Urothelium cell line (cell line): Measurements from ENCODE around the gene POMP.
"Not testable (repeated sequence)": the region's sequence is repeated elsewhere in the genome, so short reads cannot be mapped to it uniquely, and the experiment has no call there.

ENCODE experiments used
- DNase-seq: peaks from one replicate; pipeline ENCODE4 v3.0.0; 2011; ENCODE audit warnings: low spot score, mixed read lengths
- FAIRE-seq: peaks from 2 replicates; lab custom pipeline; 2011; peaks lifted over from hg19 to GRCh38; lab: Jason Lieb, UNC

Gene POMP

GRCh38 chr13:28685892-28686291, 27.0 kb downstream of the POMP start:
- FAIRE-seq: no peak
- no peak for DNase-seq

- FAIRE-seq: not testable (repeated sequence)
- DNase-seq: peak; percentile 17
Observed at GRCh38 chr13:28693605-28694491, 34.9 kb downstream of the POMP start.

- DNase-seq: no peak
- FAIRE-seq: no peak
Observed at GRCh38 chr13:28697441-28697840, 38.5 kb downstream of the POMP start.

DNA sequence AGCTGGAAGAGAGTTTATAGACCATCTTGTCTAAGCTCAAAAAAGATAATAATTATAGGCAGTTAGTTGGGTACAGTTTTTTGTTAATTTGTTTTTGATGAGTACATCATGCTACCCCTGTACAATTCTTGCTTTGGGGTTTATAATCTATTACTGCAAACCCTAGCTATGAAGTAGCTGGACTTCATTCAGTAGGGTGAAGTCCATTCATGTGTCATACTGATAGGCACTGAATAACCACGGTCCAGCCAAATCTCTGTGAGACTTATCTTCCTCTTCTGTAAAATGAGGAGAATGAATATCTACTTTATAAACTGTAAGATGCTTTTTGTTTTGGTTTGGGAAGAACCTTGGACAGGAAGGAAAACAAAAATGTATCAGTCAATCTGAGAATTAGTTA, 40.3 kb downstream of the POMP start:
- DNase-seq (no peak), FAIRE-seq (no peak)

GRCh38 chr13:28704282-28704681, 45.4 kb downstream of the POMP start:
- FAIRE-seq (no peak), DNase-seq (no peak)

DNA sequence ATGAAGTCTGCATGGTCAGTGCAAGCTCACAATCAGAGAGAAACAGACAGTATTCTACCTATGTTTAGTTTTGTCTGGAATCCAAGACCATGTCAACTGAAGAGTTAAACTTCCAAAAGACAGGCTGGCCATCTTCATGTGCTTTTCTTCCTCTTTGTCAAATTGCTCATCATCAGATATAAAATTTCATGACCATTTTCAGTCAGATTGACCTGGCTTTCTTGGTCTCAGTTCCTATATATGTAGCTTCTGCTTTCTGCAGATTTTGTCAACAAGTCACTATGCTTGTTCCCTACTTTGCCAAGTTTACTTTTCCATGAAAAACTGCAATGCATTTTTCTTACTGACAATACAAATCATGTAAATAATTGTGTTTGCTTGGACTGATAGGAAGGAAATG, 46.0 kb downstream of the POMP start:
- FAIRE-seq: no peak

DNA sequence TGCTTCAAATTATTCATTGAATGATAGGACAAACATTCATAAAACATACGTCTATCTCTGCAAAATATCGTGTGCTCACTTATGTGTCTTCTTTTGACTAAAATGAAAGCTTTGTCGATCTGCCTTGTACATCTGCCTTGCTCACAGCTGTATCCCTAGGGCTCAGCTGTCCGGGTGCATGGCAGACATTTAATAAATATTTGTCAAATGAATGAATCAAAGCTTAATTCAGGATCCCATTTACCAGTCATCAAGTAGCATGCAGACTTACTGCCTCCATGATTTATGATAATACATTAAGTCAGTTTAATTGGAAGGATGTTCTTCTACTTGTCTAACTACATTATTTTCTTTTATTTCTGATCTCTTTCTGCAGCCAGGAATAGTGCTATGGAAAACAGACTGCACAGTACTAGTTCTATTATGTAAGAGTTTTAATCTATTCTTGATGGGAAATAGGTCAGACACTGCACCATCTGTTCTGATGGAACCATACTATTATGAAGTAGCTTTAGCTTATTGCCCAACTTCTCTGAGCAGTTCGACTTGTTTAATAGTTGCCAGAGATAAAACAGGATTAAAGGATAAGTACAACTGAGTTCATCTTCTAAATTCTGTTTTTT, 46.6 kb downstream of the POMP start:
- DNase-seq: no peak
- no peak for FAIRE-seq

More for the DNA sequence above, 46.0 kb downstream of the POMP start:
- DNase-seq: no peak

DNA sequence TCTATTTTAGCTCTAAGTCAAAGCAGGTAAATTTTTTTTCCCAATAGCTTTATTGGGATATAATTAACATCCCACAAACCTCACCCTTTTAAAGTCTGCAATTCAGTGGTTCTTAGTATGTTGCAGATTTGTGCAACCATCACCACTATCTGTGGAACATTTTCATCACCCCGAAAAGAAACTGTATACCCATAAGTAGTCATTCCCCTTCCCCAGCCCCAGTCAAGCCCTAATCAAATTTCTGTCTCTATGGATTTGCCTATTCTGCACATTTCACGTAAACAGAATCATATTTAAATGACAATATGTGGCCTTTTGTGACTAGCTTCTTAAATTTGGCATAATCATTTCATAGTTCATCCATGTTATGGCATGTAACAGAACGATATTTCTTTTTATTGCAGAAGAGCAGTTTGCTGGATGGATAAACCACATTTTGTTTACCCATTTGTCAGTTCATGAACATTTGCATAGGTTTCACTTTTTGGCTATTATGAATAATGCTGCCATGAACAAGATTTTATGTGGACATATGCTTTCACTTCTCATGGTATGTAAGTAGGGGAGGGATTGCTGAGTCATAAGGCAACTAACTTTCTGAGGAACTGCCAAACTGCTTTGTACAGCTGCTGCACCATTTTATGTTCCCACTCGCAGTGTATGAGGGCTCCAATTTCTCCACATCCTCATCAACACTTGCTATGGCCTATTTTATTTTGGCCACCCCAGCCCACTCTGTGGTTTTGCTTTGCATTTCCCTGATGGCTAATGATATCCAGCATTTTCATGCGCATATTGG, 48.9 kb downstream of the POMP start:
- FAIRE-seq (no peak), DNase-seq (no peak)

DNA sequence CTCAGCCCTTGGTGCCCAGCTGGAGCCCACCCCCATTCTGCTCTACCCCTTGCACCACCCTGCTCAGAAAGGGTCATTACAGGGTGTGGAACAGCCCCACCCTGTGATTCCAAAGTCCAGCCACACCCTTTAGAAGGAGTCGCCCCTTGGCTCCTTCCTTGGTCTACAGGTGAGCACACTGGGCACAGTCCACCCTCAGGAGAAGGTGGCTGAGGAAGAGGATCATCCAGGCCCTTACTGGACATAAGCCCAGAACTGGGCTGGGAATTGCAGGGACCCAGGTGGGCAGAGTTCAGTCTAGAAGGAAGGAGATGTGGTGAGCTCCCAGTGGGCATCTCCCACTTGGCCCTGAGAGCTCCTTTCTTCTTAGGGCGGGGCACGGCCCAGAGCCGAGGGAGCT, 51.2 kb downstream of the POMP start:
- no peak for DNase-seq
- no peak for FAIRE-seq

- FAIRE-seq (no peak), DNase-seq (no peak)
Observed at GRCh38 chr13:28714651-28715050, 55.7 kb downstream of the POMP start.

DNA sequence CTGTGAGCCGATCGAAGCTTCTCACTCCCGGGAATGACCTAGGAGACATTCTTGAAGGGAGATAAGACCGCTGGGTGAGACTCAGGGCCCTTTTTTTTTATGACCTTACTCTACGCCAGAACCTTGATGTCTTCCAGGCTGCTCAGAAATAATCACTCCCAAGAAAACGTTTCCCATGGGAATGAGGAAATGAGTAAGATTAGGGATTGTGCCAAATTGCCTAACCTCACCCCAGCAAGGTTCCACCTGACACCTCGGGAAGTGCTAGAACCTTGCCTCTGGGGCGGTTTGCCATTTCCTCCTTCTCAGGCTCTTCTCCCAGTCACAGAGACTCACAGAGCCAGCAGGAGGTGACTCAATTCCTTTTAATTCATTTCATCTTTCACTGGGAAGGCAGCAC, 57.6 kb downstream of the POMP start:
- DNase-seq: peak; percentile 11
- no peak for FAIRE-seq

DNA sequence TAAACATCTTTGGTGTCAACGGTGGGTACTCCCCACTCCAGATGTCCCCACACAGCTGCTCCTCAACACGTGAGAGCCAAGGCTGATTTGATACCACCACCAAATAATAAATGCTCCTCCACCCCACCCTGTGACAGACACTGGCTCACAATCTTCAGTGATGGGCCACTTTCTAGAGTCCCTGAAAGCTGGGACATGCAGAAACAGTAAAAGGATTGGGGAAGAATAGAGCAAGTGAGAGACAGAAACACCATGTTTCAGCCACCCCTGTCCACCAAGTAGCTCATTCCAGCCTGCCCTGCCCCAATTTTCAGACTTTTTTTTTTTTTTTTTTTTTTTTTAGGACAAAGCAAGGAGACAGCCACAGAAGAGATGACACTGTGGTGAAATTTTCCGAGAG, 58.2 kb downstream of the POMP start:
- no peak for FAIRE-seq
- no peak for DNase-seq

- DNase-seq: no peak
- no peak for FAIRE-seq
Observed at GRCh38 chr13:28718196-28718542, 59.2 kb downstream of the POMP start.

DNA sequence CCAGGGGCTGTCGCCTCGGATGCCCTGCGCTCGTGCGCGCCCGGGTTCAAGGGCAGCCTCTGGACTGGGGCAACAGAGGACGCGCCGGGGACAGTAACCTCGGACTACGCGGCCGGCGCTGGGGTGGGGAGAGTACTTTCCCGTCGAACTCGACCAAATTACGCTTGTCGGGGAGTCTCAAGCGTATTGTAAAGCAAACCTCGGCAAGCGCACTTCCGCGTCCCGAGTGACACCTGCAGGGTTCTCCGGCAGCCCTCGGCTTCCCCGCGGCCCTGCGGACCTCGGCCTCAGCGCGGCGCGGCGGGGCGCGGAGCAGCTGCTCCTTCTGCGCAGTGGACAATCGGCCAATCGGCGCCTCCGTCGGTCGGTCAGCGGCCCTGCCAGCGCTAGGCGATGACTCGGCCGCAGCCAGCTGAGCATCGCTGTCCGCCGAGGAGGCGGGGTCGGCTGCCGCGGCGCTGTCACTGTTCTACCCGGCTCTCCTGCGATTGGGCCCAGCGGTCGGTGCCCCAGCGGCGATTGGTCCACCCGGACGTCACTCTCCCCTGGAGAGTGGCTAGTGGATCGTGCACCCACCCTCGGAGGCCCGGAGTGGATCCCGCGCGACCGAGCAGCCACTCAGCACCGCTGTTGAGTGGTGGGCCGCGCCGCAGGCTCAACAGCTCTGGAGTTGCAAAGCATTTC, 59.8 kb downstream of the POMP start, which contains the start of gene SLC46A3:
TSS of gene SLC46A3 (minus strand) at position 428 of the 684 bp plus-strand sequence. CDS start 972 bp downstream, outside the sequence.
- no peak for FAIRE-seq
- peak; percentile 95 for DNase-seq

DNA sequence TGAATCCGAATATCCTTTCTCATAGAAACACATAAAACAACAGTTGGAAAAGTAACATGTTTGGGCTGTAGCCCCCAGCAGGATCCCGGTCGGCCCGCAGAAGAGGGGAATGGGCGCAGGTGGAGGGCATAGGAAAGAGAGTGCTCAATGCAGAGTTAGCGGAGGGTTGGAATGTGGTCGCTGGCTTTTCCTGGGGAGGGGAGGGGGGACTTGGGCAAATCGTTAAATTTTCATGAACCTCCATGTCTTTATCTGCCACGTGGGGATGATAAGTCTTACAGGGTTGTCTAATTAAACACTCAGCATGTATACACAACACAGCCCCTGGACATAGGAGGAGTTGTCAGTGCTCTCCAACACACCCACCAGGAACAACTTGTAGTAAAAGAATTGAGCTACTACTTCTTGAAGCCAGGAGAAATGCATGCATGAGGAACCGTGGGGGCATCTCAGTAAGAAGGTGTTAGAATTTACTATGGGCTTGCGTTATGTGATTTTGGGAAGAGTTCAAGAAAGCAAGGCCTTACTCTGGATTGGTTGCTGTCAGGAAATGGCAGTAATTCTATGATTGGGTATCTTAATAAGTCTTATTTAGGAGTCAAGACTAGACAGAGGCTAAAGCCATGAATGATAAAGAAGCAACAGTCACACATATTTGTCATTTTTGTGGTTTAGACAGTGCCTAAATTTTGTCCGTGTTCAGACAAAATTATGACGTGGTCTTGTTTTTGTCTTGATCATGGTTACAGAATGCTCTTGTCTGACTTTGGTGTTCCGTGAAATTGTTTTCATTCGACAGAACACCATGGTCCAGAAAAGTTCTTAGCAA, 60.5 kb downstream of the POMP start:
- DNase-seq (peak; percentile 14), FAIRE-seq (no peak)

GRCh38 chr13:28723806-28724205, 64.9 kb downstream of the POMP start:
- FAIRE-seq (no peak), DNase-seq (no peak)

DNA sequence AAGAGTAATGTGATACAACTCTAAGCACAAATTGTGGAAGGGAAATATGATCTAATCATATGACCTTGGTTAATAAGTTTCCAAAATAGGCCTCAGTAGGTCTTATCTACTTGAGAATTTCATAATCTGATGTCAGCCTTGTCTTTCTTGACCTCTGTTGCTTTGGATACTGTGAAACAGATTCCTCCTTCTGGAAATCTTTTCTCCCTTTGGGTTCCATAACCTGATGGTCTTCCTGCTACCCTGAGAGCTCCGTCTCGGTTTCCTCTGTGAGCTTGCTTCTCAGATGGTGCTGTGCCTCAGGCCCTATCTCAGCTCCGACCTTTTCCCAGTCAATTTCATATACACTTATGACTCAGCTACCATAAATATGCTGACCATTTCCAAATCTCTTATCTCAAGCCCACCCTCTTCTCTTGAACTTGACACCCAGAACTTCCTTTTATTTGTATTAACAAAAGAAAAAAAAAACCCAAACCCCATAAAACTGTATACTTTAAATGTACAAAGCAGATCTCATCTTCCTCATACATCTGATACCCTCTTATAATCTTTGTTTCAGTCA, 66.2 kb downstream of the POMP start:
- DNase-seq (no peak), FAIRE-seq (no peak)
